ENCODE data around the gene SUZ12. TPM values are rescaled to one million over a fixed set of nuclear protein-coding genes. Genes with fewer than 3 reads are reported as not detected.

SUZ12 gene
- total and polyA plus RNA-seq, 2 experiments from 2014 or later = 22.3 to 39.8 TPM

DNA sequence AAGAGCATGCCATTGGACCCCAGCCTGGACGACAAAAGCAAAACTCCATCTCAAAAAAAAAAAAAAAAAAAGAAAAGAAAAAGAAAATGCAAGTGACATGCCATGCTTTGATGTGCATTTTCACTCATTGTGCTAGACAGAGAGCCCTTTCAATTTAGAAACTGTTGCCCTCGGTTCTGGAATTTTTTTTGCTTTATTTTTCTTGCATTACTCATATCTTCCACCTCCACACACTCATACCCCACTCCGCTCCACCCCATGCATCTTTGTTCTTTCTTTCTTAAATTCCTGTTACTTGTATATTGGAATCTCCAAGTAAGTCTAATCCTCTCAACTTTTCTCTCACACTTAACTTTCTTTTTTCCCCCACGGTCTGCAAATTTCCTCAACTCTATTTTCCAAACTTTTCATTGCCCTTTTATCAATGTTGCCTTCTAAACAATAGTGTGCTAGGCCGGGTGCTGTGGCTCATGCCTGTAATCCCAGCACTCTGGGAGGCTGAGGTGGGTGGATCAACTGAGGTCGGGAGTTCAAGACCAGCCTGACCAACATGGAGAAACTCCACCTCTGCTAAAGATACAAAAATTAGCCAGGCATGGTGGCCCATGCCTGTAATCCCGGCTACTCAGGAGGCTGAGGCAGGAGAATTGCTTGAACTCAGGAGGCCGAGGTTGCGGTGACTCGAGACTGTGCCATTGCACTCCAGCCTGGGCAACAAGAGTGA, 16.8 kb upstream of the SUZ12 start (continued):
- TF ChIP-seq, protein P1, sequence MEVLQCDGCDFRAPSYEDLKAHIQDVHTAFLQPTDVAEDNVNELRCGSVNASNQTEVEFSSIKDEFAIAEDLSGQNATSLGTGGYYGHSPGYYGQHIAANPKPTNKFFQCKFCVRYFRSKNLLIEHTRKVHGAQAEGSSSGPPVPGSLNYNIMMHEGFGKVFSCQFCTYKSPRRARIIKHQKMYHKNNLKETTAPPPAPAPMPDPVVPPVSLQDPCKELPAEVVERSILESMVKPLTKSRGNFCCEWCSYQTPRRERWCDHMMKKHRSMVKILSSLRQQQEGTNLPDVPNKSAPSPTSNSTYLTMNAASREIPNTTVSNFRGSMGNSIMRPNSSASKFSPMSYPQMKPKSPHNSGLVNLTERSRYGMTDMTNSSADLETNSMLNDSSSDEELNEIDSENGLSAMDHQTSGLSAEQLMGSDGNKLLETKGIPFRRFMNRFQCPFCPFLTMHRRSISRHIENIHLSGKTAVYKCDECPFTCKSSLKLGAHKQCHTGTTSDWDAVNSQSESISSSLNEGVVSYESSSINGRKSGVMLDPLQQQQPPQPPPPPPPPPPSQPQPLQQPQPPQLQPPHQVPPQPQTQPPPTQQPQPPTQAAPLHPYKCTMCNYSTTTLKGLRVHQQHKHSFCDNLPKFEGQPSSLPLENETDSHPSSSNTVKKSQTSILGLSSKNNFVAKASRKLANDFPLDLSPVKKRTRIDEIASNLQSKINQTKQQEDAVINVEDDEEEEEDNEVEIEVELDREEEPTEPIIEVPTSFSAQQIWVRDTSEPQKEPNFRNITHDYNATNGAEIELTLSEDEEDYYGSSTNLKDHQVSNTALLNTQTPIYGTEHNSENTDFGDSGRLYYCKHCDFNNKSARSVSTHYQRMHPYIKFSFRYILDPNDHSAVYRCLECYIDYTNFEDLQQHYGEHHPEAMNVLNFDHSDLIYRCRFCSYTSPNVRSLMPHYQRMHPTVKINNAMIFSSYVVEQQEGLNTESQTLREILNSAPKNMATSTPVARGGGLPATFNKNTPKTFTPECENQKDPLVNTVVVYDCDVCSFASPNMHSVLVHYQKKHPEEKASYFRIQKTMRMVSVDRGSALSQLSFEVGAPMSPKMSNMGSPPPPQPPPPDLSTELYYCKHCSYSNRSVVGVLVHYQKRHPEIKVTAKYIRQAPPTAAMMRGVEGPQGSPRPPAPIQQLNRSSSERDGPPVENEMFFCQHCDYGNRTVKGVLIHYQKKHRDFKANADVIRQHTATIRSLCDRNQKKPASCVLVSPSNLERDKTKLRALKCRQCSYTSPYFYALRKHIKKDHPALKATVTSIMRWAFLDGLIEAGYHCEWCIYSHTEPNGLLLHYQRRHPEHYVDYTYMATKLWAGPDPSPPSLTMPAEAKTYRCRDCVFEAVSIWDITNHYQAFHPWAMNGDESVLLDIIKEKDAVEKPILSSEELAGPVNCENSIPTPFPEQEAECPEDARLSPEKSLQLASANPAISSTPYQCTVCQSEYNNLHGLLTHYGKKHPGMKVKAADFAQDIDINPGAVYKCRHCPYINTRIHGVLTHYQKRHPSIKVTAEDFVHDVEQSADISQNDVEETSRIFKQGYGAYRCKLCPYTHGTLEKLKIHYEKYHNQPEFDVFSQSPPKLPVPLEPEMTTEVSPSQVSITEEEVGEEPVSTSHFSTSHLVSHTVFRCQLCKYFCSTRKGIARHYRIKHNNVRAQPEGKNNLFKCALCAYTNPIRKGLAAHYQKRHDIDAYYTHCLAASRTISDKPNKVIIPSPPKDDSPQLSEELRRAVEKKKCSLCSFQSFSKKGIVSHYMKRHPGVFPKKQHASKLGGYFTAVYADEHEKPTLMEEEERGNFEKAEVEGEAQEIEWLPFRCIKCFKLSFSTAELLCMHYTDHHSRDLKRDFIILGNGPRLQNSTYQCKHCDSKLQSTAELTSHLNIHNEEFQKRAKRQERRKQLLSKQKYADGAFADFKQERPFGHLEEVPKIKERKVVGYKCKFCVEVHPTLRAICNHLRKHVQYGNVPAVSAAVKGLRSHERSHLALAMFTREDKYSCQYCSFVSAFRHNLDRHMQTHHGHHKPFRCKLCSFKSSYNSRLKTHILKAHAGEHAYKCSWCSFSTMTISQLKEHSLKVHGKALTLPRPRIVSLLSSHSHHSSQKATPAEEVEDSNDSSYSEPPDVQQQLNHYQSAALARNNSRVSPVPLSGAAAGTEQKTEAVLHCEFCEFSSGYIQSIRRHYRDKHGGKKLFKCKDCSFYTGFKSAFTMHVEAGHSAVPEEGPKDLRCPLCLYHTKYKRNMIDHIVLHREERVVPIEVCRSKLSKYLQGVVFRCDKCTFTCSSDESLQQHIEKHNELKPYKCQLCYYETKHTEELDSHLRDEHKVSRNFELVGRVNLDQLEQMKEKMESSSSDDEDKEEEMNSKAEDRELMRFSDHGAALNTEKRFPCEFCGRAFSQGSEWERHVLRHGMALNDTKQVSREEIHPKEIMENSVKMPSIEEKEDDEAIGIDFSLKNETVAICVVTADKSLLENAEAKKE (CRISPR knock-in tag; IDR thresholded peaks at IDR 0.05) = no peak
- TF ChIP-seq EZH2phosphoT487 (IDR thresholded peaks at IDR 0.05; ENCODE audit: unreplicated experiment) (no peak), STAT1 (IDR thresholded peaks at IDR 0.05; ENCODE audit: unreplicated experiment) (no peak), ZNF331 (CRISPR knock-in tag; IDR thresholded peaks at IDR 0.05; ENCODE audit: low read depth) (no peak), EZH2 (IDR thresholded peaks at IDR 0.05; ENCODE audit: low read depth, unreplicated experiment) (no peak), ZNF114 (CRISPR knock-in tag; IDR thresholded peaks at IDR 0.05) (no peak)

DNA sequence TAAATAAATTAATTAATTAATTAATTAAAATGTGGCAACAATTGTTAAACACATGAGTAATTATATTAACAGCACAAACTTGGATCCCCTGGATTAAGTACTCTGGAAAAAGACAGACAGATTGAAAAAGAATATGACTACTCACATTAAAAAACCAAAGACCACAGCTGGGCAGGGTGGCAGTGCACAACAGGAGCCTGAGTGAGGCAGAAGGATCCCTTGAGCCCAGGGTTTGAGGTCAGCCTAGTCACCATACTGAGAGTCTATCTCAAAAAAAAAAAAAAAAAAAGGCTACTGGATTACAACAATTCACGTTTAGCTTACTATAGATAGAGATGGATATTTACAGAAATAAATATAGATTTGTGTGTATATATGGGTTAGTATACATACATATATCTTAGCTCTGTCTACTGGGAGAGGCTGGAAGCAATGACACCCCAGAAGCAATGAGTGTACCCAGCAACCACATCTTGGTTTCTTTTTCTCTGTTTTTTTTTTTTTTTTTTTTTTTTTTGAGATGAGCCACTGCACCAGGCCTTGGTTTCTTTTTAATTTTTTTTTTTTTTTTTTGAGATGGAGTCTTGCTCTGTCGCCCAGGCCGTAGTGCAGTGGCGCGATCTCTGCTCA, 10.6 kb upstream of the SUZ12 start:
- H3K36me3 Mint-ChIP-seq (ENCODE audit: low read depth) = no peaks in the 10 kb centered on the region
- TF ChIP-seq ZNF114 (CRISPR knock-in tag; IDR thresholded peaks at IDR 0.05) (no peak), CREB1 (CRISPR knock-in tag; IDR thresholded peaks at IDR 0.05; ENCODE audit: low read depth) (no peak), EZH2 (IDR thresholded peaks at IDR 0.05; ENCODE audit: low read depth, unreplicated experiment) (no peak), NANOG (IDR thresholded peaks at IDR 0.05; ENCODE audit: borderline replicate concordance) (no peak), JUNB (IDR thresholded peaks at IDR 0.05; ENCODE audit: unreplicated experiment) (no peak), STAT1 (IDR thresholded peaks at IDR 0.05; ENCODE audit: unreplicated experiment) (no peak), EZH2phosphoT487 (IDR thresholded peaks at IDR 0.05; ENCODE audit: unreplicated experiment) (no peak), ZNF331 (CRISPR knock-in tag; IDR thresholded peaks at IDR 0.05; ENCODE audit: low read depth) (no peak)
- TF ChIP-seq, protein P2, sequence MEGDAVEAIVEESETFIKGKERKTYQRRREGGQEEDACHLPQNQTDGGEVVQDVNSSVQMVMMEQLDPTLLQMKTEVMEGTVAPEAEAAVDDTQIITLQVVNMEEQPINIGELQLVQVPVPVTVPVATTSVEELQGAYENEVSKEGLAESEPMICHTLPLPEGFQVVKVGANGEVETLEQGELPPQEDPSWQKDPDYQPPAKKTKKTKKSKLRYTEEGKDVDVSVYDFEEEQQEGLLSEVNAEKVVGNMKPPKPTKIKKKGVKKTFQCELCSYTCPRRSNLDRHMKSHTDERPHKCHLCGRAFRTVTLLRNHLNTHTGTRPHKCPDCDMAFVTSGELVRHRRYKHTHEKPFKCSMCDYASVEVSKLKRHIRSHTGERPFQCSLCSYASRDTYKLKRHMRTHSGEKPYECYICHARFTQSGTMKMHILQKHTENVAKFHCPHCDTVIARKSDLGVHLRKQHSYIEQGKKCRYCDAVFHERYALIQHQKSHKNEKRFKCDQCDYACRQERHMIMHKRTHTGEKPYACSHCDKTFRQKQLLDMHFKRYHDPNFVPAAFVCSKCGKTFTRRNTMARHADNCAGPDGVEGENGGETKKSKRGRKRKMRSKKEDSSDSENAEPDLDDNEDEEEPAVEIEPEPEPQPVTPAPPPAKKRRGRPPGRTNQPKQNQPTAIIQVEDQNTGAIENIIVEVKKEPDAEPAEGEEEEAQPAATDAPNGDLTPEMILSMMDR (conservative IDR thresholded peaks at IDR 0.05; ENCODE audit: low read depth in 2 of 2) = no peak
- TF ChIP-seq, protein P3, sequence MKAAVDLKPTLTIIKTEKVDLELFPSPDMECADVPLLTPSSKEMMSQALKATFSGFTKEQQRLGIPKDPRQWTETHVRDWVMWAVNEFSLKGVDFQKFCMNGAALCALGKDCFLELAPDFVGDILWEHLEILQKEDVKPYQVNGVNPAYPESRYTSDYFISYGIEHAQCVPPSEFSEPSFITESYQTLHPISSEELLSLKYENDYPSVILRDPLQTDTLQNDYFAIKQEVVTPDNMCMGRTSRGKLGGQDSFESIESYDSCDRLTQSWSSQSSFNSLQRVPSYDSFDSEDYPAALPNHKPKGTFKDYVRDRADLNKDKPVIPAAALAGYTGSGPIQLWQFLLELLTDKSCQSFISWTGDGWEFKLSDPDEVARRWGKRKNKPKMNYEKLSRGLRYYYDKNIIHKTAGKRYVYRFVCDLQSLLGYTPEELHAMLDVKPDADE (IDR thresholded peaks at IDR 0.05) = no peak

More for the DNA sequence above, 10.6 kb upstream of the SUZ12 start:
- no peak for DNase-seq (ENCODE audit: low spot score)
- Histone ChIP-seq H3K79me2 (replicated peaks; ENCODE audit: insufficient read depth) (no peaks in the 10 kb centered on the region), H4K20me1 (replicated peaks; ENCODE audit: insufficient read depth) (no peaks in the 10 kb centered on the region), H3K4me2 (no peak overlapping the region), H3K27me3 (ENCODE audit: insufficient read depth) (no peaks in the 10 kb centered on the region), H3K36me3 (ENCODE audit: insufficient read depth) (no peaks in the 10 kb centered on the region), H3K4me1 (ENCODE audit: insufficient read depth) (no peaks in the 10 kb centered on the region), H2AFZ (no peak overlapping the region), H3K9me2 (ENCODE audit: insufficient read depth) (no peaks in the 10 kb centered on the region), H3K4me3 (no peak overlapping the region), H3F3A (replicated peaks; ENCODE audit: low read depth) (no peaks in the 10 kb centered on the region), H3K27ac (ENCODE audit: low read depth) (no peak overlapping the region)
- no peaks in the 10 kb centered on the region for H3K9me3 Mint-ChIP-seq
- H3K27me3 Mint-ChIP-seq (ENCODE audit: insufficient read depth, low read depth, poor library complexity) = peaks cover 2% of the 10 kb centered on the region
- H3K4me3 Mint-ChIP-seq = no peak overlapping the region
- ATAC-seq = no peak
- H3K27ac Mint-ChIP-seq = no peak overlapping the region
- H3K4me1 Mint-ChIP-seq = no peaks in the 10 kb centered on the region
